Esophagus (tissue), 2 donors: Measurements from ENCODE around the gene PRMT6. TPM values are rescaled to one million over a fixed set of nuclear protein-coding genes. Genes with fewer than 3 reads are reported as not detected.
"Not testable (repeated sequence)": the region's sequence is repeated elsewhere in the genome, so short reads cannot be mapped to it uniquely, and the experiment has no call there.

Experiments used
- H3K27ac ChIP-seq, 2 donors: one replicate each; pipeline ENCODE4 v1.5.1; 2013; ENCODE audit warnings: low read depth in 2 of 2, mild to moderate bottlenecking in 2 of 2, inconsistent platforms in 1 of 2, low read length in 1 of 2, moderate library complexity in 1 of 2
- H3K27me3 ChIP-seq, 2 donors: one replicate each; pipeline ENCODE4 v1.6.1; 2013; ENCODE audit warnings: low read length in 2 of 2, control low read depth in 1 of 2, mild to moderate bottlenecking in 1 of 2; ENCODE audit not compliant: insufficient read depth in 2 of 2, control insufficient read depth in 1 of 2
- H3K36me3 ChIP-seq, 2 donors: one replicate each; pipeline ENCODE4 v1.6.1; 2013; ENCODE audit warnings: low read length in 1 of 2; ENCODE audit not compliant: control insufficient read depth in 2 of 2, insufficient read depth in 2 of 2
- H3K4me1 ChIP-seq, 2 donors: one replicate each; pipeline ENCODE4 v1.6.1; 2013; ENCODE audit warnings: low read length in 1 of 2; ENCODE audit not compliant: control insufficient read depth in 2 of 2, insufficient read depth in 2 of 2
- H3K4me3 ChIP-seq, 2 donors: one replicate each; pipeline ENCODE4 v1.5.1; 2013; ENCODE audit warnings: low read length in 2 of 2, mild to moderate bottlenecking in 2 of 2, low read depth in 1 of 2, moderate library complexity in 1 of 2
- H3K9me3 ChIP-seq, 2 donors: one replicate each; pipeline ENCODE4 v1.6.1; 2013; ENCODE audit warnings: mild to moderate bottlenecking in 2 of 2, low read depth in 1 of 2, low read length in 1 of 2, moderate library complexity in 1 of 2; ENCODE audit not compliant: control insufficient read depth in 2 of 2, insufficient read depth in 1 of 2
- WGBS, 2 donors: extraction: QIAGEN DNeasy Blood & Tissue Kit; methylation state at CpG; one replicate each; pipeline ENCODE4 v1.1.7; 2013; 5-methylcytosine and 5-hydroxymethylcytosine counted together
- polyA plus RNA-seq, 2 donors: library from polyadenylated mRNA; stranded (reverse); fragments of 200-250 nt; gene quantifications; one replicate each; pipeline ENCODE4 v1.2.3, GENCODE V29; 2013
- donor health status: healthy with polysubstance abuse.
- donor health status: Bipolar disorder and iron deficiency.

PRMT6 gene
- 1 to 10 TPM; 7.4 to 9.0 TPM for polyA plus RNA-seq

GRCh38 chr1:107056426-107057196, at the start of gene PRMT6:
TSS of gene PRMT6 (plus strand) at chr1:107056674. CDS start at chr1:107056716, 42 bp downstream.
- Histone ChIP-seq H3K36me3 (no peaks in the 10 kb centered on the region), H3K4me3 (peak within 1 kb of the TSS; percentile 96 to 97), H3K27me3 (no peaks in the 10 kb centered on the region), H3K9me3 (no peaks in the 10 kb centered on the region), H3K4me1 (peaks cover 5% of the 10 kb centered on the region in 2 donors), H3K27ac (peak within 1 kb of the TSS; percentile 31 to 81)
- 0% methylated on average over 67 to 73 of the region's 73 CpGs for WGBS, 2 donors

- H3K4me1 ChIP-seq: no peaks in the 10 kb centered on the region
- 44 to 49% methylated on average over 3 of the region's 3 CpGs for WGBS, 2 donors
- no peaks in the 10 kb centered on the region for H3K9me3 ChIP-seq
- no peaks in the 10 kb centered on the region for H3K36me3 ChIP-seq
- H3K27ac ChIP-seq: no peak overlapping the region
- H3K27me3 ChIP-seq: no peaks in the 10 kb centered on the region
- no peak overlapping the region for H3K4me3 ChIP-seq
These were observed 47.2 kb upstream of the PRMT6 start for GRCh38 chr1:107009281-107009680.

- H3K27me3 ChIP-seq: no peaks in the 10 kb centered on the region
- no peak overlapping the region for H3K4me3 ChIP-seq
- no peaks in the 10 kb centered on the region for H3K36me3 ChIP-seq
- H3K27ac ChIP-seq: no peak overlapping the region
- no peaks in the 10 kb centered on the region for H3K4me1 ChIP-seq
- H3K9me3 ChIP-seq: no peaks in the 10 kb centered on the region
- 59 to 61% methylated on average over 3 of the region's 3 CpGs for WGBS, 2 donors
These were observed 45.9 kb upstream of the PRMT6 start for GRCh38 chr1:107010582-107010981.

- Histone ChIP-seq H3K27me3 (no peaks in the 10 kb centered on the region), H3K4me1 (no peaks in the 10 kb centered on the region), H3K27ac (no peak overlapping the region), H3K9me3 (no peaks in the 10 kb centered on the region), H3K36me3 (no peaks in the 10 kb centered on the region), H3K4me3 (no peak overlapping the region)
- 66 to 71% methylated on average over 3 of the region's 3 CpGs for WGBS, 2 donors
These were observed 40.0 kb upstream of the PRMT6 start for GRCh38 chr1:107016376-107016978.

GRCh38 chr1:107018445-107018844, 38.0 kb upstream of the PRMT6 start:
- 76 to 83% methylated on average over 5 of the region's 5 CpGs for WGBS, 2 donors
- Histone ChIP-seq H3K4me3 (no peak overlapping the region), H3K4me1 (no peaks in the 10 kb centered on the region), H3K36me3 (no peaks in the 10 kb centered on the region), H3K27ac (no peak overlapping the region), H3K27me3 (no peaks in the 10 kb centered on the region), H3K9me3 (no peaks in the 10 kb centered on the region)

GRCh38 chr1:107019166-107019565, 37.3 kb upstream of the PRMT6 start:
- Histone ChIP-seq H3K4me3 (no peak overlapping the region), H3K36me3 (no peaks in the 10 kb centered on the region), H3K4me1 (no peaks in the 10 kb centered on the region), H3K27me3 (no peaks in the 10 kb centered on the region), H3K9me3 (no peaks in the 10 kb centered on the region), H3K27ac (no peak overlapping the region)
- 75 to 79% methylated on average over 3 of the region's 3 CpGs for WGBS, 2 donors

GRCh38 chr1:107038874-107039273, 17.6 kb upstream of the PRMT6 start:
- H3K4me3 ChIP-seq, H3K27me3 ChIP-seq, H3K27ac ChIP-seq, H3K9me3 ChIP-seq, H3K36me3 ChIP-seq, H3K4me1 ChIP-seq: not testable (repeated sequence)
- 86 to 89% methylated on average over 3 of the region's 3 CpGs for WGBS, 2 donors

GRCh38 chr1:107044310-107045220, 11.9 kb upstream of the PRMT6 start:
- H3K36me3 ChIP-seq, H3K27me3 ChIP-seq, H3K27ac ChIP-seq, H3K4me1 ChIP-seq, H3K4me3 ChIP-seq, H3K9me3 ChIP-seq: not testable (repeated sequence)
- WGBS, 2 donors: 95 to 97% methylated on average over 38 to 44 of the region's 44 CpGs

GRCh38 chr1:107047602-107048001, 8.9 kb upstream of the PRMT6 start:
- no peaks in the 10 kb centered on the region for H3K36me3 ChIP-seq
- 78 to 81% methylated on average over 1 of the region's 1 CpG for WGBS, 2 donors

More at GRCh38 chr1:107047602-107048001, 8.9 kb upstream of the PRMT6 start:
- H3K4me3 ChIP-seq: no peak overlapping the region
- no peak overlapping the region for H3K27ac ChIP-seq
- no peaks in the 10 kb centered on the region for H3K4me1 ChIP-seq
- H3K9me3 ChIP-seq: no peaks in the 10 kb centered on the region
- no peaks in the 10 kb centered on the region for H3K27me3 ChIP-seq
